GM12878 (cell line): ENCODE results near the gene SIGLEC5.

Experiments
- CTCF ChIP-seq, 3 experiments: IDR thresholded peaks in 2 of 3; conservative IDR thresholded peaks in 1 of 3; 2 replicates each; pipeline ENCODE4 v1.5.1; 2011; ENCODE audit warnings: low read depth in 3 of 3, low read length in 3 of 3, mild to moderate bottlenecking in 3 of 3, control low read depth in 2 of 3, moderate library complexity in 2 of 3, inconsistent platforms in 1 of 3, mixed read lengths in 1 of 3; ENCODE audit not compliant: control insufficient read depth in 2 of 3, insufficient read depth in 1 of 3; ENCODE audit errors: extremely low read depth in 1 of 3
- EZH2 ChIP-seq: IDR thresholded peaks from 2 replicates; pipeline ENCODE4 v1.6.1; 2012; ENCODE audit warnings: low read depth, mild to moderate bottlenecking, control low read depth, inconsistent platforms, low read length, borderline replicate concordance; ENCODE audit not compliant: control insufficient read depth
- RAD51 ChIP-seq: fragments of 450-650 bp; IDR thresholded peaks from 2 replicates; pipeline ENCODE4 v1.6.1; 2016; ENCODE audit warnings: moderate library complexity, mild to moderate bottlenecking, inconsistent platforms
- STAT1 ChIP-seq: fragments of 450-650 bp; conservative IDR thresholded peaks from 2 replicates; pipeline ENCODE4 v1.6.1; 2014; ENCODE audit warnings: antibody characterized with exemption, mild to moderate bottlenecking
- USF2 ChIP-seq: IDR thresholded peaks from 2 replicates; pipeline ENCODE4 v1.6.1; 2011; ENCODE audit warnings: low read depth, low read length, improper control_type of control experiment, borderline replicate concordance
- ZBTB4 ChIP-seq: fragments of 450-650 bp; formaldehyde crosslinking; IDR thresholded peaks from 2 replicates; pipeline ENCODE4 v1.4.0; 2022; ENCODE audit warnings: mild to moderate bottlenecking, moderate library complexity
- ZNF274 ChIP-seq: IDR thresholded peaks from one replicate; pipeline ENCODE4 v1.8.0; 2011; ENCODE audit not compliant: insufficient read length, insufficient read depth

- no peak for TF ChIP-seq USF2
- TF ChIP-seq CTCF (IDR thresholded peaks at IDR 0.05 in 2 of 3, conservative IDR thresholded peaks at IDR 0.05 in 1 of 3; ENCODE audit: control insufficient read depth in 2 of 3, extremely low read depth in 1 of 3, insufficient read depth in 1 of 3, low read depth in 3 of 3, low read length in 3 of 3) = peak; percentile 59 to 64 (median 63)
- no peak for TF ChIP-seq RAD51
- TF ChIP-seq ZNF274 = no peak
- TF ChIP-seq ZBTB4 (CRISPR knock-in tag) = no peak
- no peak for TF ChIP-seq EZH2
- TF ChIP-seq STAT1 = no peak
Observed at GRCh38 chr19:51607920-51608562, 22.2 kb downstream of the SIGLEC5 start.
